Tibial nerve (tissue), 4 donors: ENCODE data around the gene CACNA1I. TPM values are rescaled to one million over a fixed set of nuclear protein-coding genes. Genes with fewer than 3 reads are reported as not detected.

ENCODE experiments used
- DNase-seq, 2 donors: peaks; one replicate each; pipeline ENCODE4 v3.0.0-alpha.2; 2019; ENCODE audit warnings: low spot score in 2 of 2
- H3K27ac ChIP-seq, 4 donors: fragments of 200-600 bp; sonication (generic) in 3 of 4; one replicate each; pipeline ENCODE4 v1.5.1; 2017 to 2019; ENCODE audit warnings: mild to moderate bottlenecking in 1 of 4
- H3K27me3 ChIP-seq, 2 donors: fragments of 200-600 bp; sonication (generic) in 1 of 2; one replicate each; pipeline versions ENCODE4 v1.5.1 to v1.6.0; 2017 to 2019
- H3K36me3 ChIP-seq, 3 donors: fragments of 200-600 bp; sonication (generic); one replicate each; pipeline ENCODE4 v1.5.1; 2018 to 2019
- H3K4me1 ChIP-seq, 4 donors: fragments of 200-600 bp; sonication (generic) in 3 of 4; one replicate each; pipeline ENCODE4 v1.5.1; 2017 to 2019
- H3K4me3 ChIP-seq, 4 donors: fragments of 200-600 bp; sonication (generic) in 3 of 4; one replicate each; pipeline ENCODE4 v1.5.1; 2017 to 2019; ENCODE audit warnings: mild to moderate bottlenecking in 1 of 4, moderate library complexity in 1 of 4
- H3K9me3 ChIP-seq, 4 donors: fragments of 200-600 bp; sonication (generic) in 3 of 4; one replicate each; pipeline ENCODE4 v1.5.1; 2017 to 2019
- CTCF ChIP-seq, 5 experiments: fragments of 200-600 bp in 3 of 5; fragments of 450-650 bp in 2 of 5; sonication (generic) in 3 of 5; IDR thresholded peaks; one replicate each; pipeline ENCODE4 v1.5.1; 2016 to 2019; ENCODE audit warnings: antibody characterized with exemption in 5 of 5, mild to moderate bottlenecking in 3 of 5, moderate library complexity in 2 of 5
- EP300 ChIP-seq, 2 donors: sonication (generic); formaldehyde crosslinking; IDR thresholded peaks; one replicate each; pipeline ENCODE4 v1.6.1; 2017; ENCODE audit warnings: antibody characterized with exemption in 2 of 2, mild to moderate bottlenecking in 1 of 2
- POLR2A ChIP-seq, 2 donors: fragments of 450-650 bp; IDR thresholded peaks; one replicate each; pipeline ENCODE4 v1.6.1; 2017; ENCODE audit warnings: antibody characterized with exemption in 2 of 2, mild to moderate bottlenecking in 2 of 2, moderate library complexity in 2 of 2
- WGBS, 2 donors: methylation state at CpG; one replicate each; pipeline ENCODE4 v1.1.5; 2018; 5-methylcytosine and 5-hydroxymethylcytosine counted together
- total RNA-seq, 4 donors: library from RNA; depleted of rRNA; stranded (reverse); fragments of >200 nt; gene quantifications; one replicate each; pipeline ENCODE4 v1.1.0, GENCODE V29; 2016

The CACNA1I gene
- total RNA-seq, 4 donors from 2014 or later: 0.42 to 0.78 (median 0.52) TPM

DNA sequence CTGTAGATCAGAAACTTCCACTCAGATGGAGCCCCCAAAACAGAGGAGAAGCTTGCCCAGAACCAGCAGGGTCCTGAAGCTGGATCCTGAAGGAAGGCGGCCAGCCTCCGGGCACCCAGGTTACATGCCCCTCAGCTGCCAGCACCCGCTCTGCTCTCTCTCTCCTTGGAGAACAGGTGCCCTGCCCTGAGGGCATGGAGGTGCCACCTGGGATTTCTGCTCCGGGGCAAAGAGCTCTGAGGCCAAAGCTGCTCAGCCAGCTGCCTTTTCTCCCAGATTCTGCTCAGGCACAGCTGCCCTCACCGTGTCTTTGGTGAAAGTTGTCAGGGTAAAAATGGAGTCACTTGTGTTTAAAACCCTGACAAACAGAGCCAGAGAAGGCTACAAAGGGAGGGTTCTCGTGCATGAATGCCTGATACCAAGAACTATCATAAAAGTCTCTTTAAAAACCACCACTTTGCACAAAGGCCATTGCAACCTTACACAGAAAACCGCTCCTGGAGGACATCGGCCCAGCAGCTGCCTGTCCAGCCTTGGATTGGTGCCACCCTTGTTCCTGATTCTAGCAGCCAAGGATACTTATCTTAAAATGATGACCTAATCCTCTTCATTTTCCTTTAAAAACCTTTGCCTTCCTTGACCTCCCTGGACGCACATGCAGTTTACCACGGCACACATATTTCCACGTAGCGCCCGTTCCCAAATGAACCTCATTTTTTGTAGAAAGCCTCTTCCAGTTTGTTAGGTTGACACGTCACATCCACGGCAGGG is 140.0 kb downstream of the CACNA1I start:
- no peak for TF ChIP-seq POLR2A (IDR thresholded peaks at IDR 0.05)
- Histone ChIP-seq H3K4me3 (no peak overlapping the region), H3K36me3 (no peaks in the 10 kb centered on the region), H3K4me1 (no peaks in the 10 kb centered on the region), H3K27ac (no peak overlapping the region), H3K9me3 (no peaks in the 10 kb centered on the region), H3K27me3 (peaks cover 0 to 17% of the 10 kb centered on the region in 2 donors)
- WGBS, 2 donors: 56 to 64% methylated on average over 14 to 15 of the region's 15 CpGs
- DNase-seq: peak in 1 of 2 donors; percentile 35

- H3K9me3 ChIP-seq: no peaks in the 10 kb centered on the region
- no peak overlapping the region for H3K27ac ChIP-seq
- H3K4me3 ChIP-seq: no peak overlapping the region
- no peak for TF ChIP-seq CTCF (IDR thresholded peaks at IDR 0.05)
- no peak for TF ChIP-seq EP300 (IDR thresholded peaks at IDR 0.05)
- no peak for TF ChIP-seq POLR2A (IDR thresholded peaks at IDR 0.05)
- no peak for DNase-seq
- no peaks in the 10 kb centered on the region for H3K4me1 ChIP-seq
- no peaks in the 10 kb centered on the region for H3K36me3 ChIP-seq
- 86 to 96% methylated on average over 1 of the region's 1 CpG for WGBS, 2 donors
- peaks cover 0 to 11% of the 10 kb centered on the region in 2 donors for H3K27me3 ChIP-seq
Measured at GRCh38 chr22:39712081-39712480, 141.5 kb downstream of the CACNA1I start.

GRCh38 chr22:39712751-39713525 is 142.4 kb downstream of the CACNA1I start:
- Histone ChIP-seq H3K4me1 (no peaks in the 10 kb centered on the region), H3K4me3 (no peak overlapping the region), H3K36me3 (no peaks in the 10 kb centered on the region), H3K27ac (no peak overlapping the region), H3K27me3 (peaks cover 0 to 11% of the 10 kb centered on the region in 2 donors), H3K9me3 (no peaks in the 10 kb centered on the region)
- TF ChIP-seq EP300 (IDR thresholded peaks at IDR 0.05): no peak
- TF ChIP-seq CTCF (IDR thresholded peaks at IDR 0.05): no peak
- TF ChIP-seq POLR2A (IDR thresholded peaks at IDR 0.05): no peak
- DNase-seq: no peak
- 60 to 65% methylated on average over 18 of the region's 18 CpGs for WGBS, 2 donors

DNA sequence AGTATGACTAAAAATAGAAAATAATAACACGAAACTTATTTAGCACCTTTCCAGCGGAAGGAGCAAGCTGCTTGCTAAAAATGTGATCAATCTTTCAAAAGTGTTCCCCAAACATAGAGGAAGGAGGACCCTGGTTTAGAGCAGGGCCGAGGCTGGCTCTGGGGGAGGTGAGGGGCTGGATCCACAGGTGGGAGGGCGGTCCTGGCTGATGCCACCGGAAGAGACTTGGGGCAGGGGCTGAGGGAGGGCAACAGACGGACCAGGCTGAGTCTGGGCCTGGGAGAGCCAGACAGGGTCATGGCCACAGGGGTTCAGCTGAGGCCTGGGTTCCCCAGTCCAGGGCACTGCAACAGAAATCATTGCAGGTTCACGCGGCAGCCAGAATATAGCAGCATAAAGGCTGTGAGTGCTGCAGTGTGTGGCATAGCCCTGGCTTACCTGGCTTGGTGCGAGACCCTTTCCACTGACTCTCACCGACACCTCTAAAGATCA is 143.3 kb downstream of the CACNA1I start:
- no peak for DNase-seq
- TF ChIP-seq POLR2A (IDR thresholded peaks at IDR 0.05) (no peak), EP300 (IDR thresholded peaks at IDR 0.05) (no peak), CTCF (IDR thresholded peaks at IDR 0.05) (no peak)
- H3K4me3 ChIP-seq: no peak overlapping the region
- no peak overlapping the region for H3K27ac ChIP-seq
- H3K9me3 ChIP-seq: no peaks in the 10 kb centered on the region
- WGBS, 2 donors: 76 to 82% methylated on average over 8 to 10 of the region's 10 CpGs
- H3K27me3 ChIP-seq: peaks cover 0 to 11% of the 10 kb centered on the region in 2 donors
- no peaks in the 10 kb centered on the region for H3K36me3 ChIP-seq
- no peaks in the 10 kb centered on the region for H3K4me1 ChIP-seq

DNA sequence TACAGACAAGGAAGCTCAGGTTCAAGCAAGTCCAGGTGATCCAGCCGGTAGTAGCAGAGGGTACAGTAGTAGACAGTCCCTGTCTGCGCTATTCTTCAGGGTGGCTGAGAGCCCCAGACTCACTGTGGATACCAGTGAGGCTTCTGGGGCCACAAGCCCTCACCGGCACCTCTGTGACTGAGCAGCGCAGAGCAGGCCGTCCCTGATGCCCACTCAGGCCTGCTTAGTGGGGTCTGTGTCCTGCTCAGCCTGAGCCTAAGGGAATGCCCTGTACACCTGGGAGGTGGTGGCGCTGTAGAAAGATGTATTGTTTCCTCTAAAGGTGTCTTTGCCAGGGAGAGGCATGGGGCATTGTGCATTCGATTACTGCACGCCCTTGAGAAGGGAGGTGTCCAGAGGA is 143.8 kb downstream of the CACNA1I start:
- Histone ChIP-seq H3K27me3 (peaks cover 0 to 11% of the 10 kb centered on the region in 2 donors), H3K9me3 (no peaks in the 10 kb centered on the region), H3K4me3 (no peak overlapping the region), H3K4me1 (no peaks in the 10 kb centered on the region), H3K36me3 (no peaks in the 10 kb centered on the region), H3K27ac (no peak overlapping the region)
- 92 to 93% methylated on average over 8 of the region's 8 CpGs for whole genome bisulfite sequencing, 2 donors
- TF ChIP-seq CTCF (IDR thresholded peaks at IDR 0.05) (no peak), POLR2A (IDR thresholded peaks at IDR 0.05) (no peak), EP300 (IDR thresholded peaks at IDR 0.05) (no peak)
- DNase-seq: no peak
